GM19099 (cell line): ENCODE data around the gene ZSWIM7.

Source experiments
- POLR2A ChIP-seq: IDR thresholded peaks from 3 replicates; pipeline ENCODE4 v1.6.1; 2011; ENCODE audit warnings: low read depth; ENCODE audit not compliant: insufficient read length; ENCODE audit errors: extremely low read depth

The ZSWIM7 gene

GRCh38 chr17:15930426-15930825 is 69.1 kb downstream of the ZSWIM7 start:
- no peak for TF ChIP-seq POLR2A

- TF ChIP-seq POLR2A, result no peak
Measured at GRCh38 chr17:15929941-15930340, 69.6 kb downstream of the ZSWIM7 start.

GRCh38 chr17:15928286-15928785 is 71.2 kb downstream of the ZSWIM7 start:
- TF ChIP-seq POLR2A, result no peak
